HepG2 (cell line): ENCODE results near the gene FAM9B. TPM values are rescaled to one million over a fixed set of nuclear protein-coding genes. Genes with fewer than 3 reads are reported as not detected.

Source experiments
- ATAC-seq: fragments of 200-7000 bp; cut with Tn5 transposase; 3 replicates; pipeline ENCODE4 v1.9.1; 2020; ENCODE audit warnings: mild to moderate bottlenecking, moderate library complexity
- BruUV-seq: library from RNA; stranded (reverse); fragments of 400-500 nt; replicated peaks from 2 replicates; lab custom pipeline; 2021; lab: Mats Ljungman, UMichigan
- CTCF ChIA-PET: fragments of 300-600 bp; formaldehyde crosslinking; extraction: SDS; loops from one replicate; lab custom pipeline; 2021; ENCODE audit warnings: low total read pairs, inconsistent platforms, low intra/inter-chr PET ratio; lab: Yijun Ruan, JAX
- POLR2A ChIA-PET: fragments of 350-600 bp; sonication (Branson Sonifier 250); formaldehyde crosslinking; loops from one replicate; lab custom pipeline; 2020; ENCODE audit warnings: antibody characterized with exemption, inconsistent platforms; lab: Yijun Ruan, JAX
- DNase-seq: peaks from one replicate; pipeline ENCODE4 v3.0.0-alpha.2; 2015; ENCODE audit warnings: low spot score
- FAIRE-seq: peaks from 3 replicates; lab custom pipeline; 2011; peaks lifted over from hg19 to GRCh38; lab: Jason Lieb, UNC
- H2AFZ ChIP-seq: one replicate; pipeline ENCODE4 v1.6.1; 2011; ENCODE audit warnings: low read length, inconsistent platforms
- H3K27ac ChIP-seq: fragments of 300-600 bp; 3 replicates; pipeline ENCODE4 v1.8.0; 2011; ENCODE audit warnings: mixed run types, mild to moderate bottlenecking, mixed read lengths, low read length, inconsistent platforms; ENCODE audit not compliant: insufficient read depth; ENCODE audit errors: extremely low read length
- H3K27me3 ChIP-seq, 2 experiments: fragments of 200-600 bp in 1 of 2; 2 replicates in 1 of 2; 3 replicates in 1 of 2; pipeline versions ENCODE4 v1.6.0 to v1.8.0; 2011; ENCODE audit warnings: low read length in 2 of 2, mild to moderate bottlenecking in 2 of 2, moderate library complexity in 2 of 2, inconsistent platforms in 1 of 2; ENCODE audit not compliant: insufficient read depth in 2 of 2, control insufficient read depth in 1 of 2
- H3K36me3 ChIP-seq, 2 experiments: fragments of 200-600 bp in 1 of 2; replicated peaks in 1 of 2; 2 replicates in 1 of 2; 3 replicates in 1 of 2; pipeline versions ENCODE4 v1.5.1 to v1.8.0; 2011; ENCODE audit warnings: low read length in 2 of 2, inconsistent platforms in 1 of 2; ENCODE audit not compliant: insufficient read depth in 2 of 2, control insufficient read depth in 1 of 2
- H3K4me1 ChIP-seq: 2 replicates; pipeline ENCODE4 v1.5.1; 2012; ENCODE audit warnings: low read length, inconsistent platforms; ENCODE audit not compliant: insufficient read depth
- H3K4me2 ChIP-seq: 2 replicates; pipeline ENCODE4 v1.6.0; 2011; ENCODE audit warnings: low read depth, low read length, inconsistent platforms
- H3K4me3 ChIP-seq, 3 experiments: fragments of 200-600 bp in 1 of 3; sonication (generic), shearing (Covaris generic) in 1 of 3; replicated peaks in 1 of 3; 2 replicates each; pipeline ENCODE4 v1.5.1; 2011 to 2016; ENCODE audit warnings: low read length in 3 of 3, inconsistent platforms in 2 of 3, low read depth in 2 of 3, mild to moderate bottlenecking in 2 of 3, control low read depth in 1 of 3, mixed read lengths in 1 of 3; ENCODE audit not compliant: insufficient read depth in 1 of 3
- H3K79me2 ChIP-seq: one replicate; pipeline ENCODE4 v1.6.1; 2011; ENCODE audit warnings: low read length, inconsistent platforms; ENCODE audit not compliant: insufficient read depth
- H3K9ac ChIP-seq: 2 replicates; pipeline ENCODE4 v1.6.0; 2011; ENCODE audit warnings: mild to moderate bottlenecking, low read depth, low read length, inconsistent platforms; ENCODE audit not compliant: insufficient read depth
- H3K9me3 ChIP-seq: 2 replicates; pipeline ENCODE4 v1.5.1; 2012; ENCODE audit warnings: mild to moderate bottlenecking, low read length
- H4K20me1 ChIP-seq: 2 replicates; pipeline ENCODE4 v1.6.0; 2011; ENCODE audit warnings: inconsistent platforms, mild to moderate bottlenecking, low read length, moderate library complexity; ENCODE audit not compliant: insufficient read depth
- CBFB ChIP-seq: sonication (generic); formaldehyde crosslinking; IDR thresholded peaks from 2 replicates; pipeline ENCODE4 v1.4.0; 2020; ENCODE audit warnings: missing genetic modification reagents
- CCDC6 ChIP-seq: sonication (generic); formaldehyde crosslinking; IDR thresholded peaks from 2 replicates; pipeline ENCODE4 v1.8.1; 2022; ENCODE audit warnings: mild to moderate bottlenecking, missing genetic modification reagents, moderate library complexity
- ZNF749 ChIP-seq: sonication (generic); formaldehyde crosslinking; IDR thresholded peaks from 2 replicates; pipeline ENCODE4 v1.8.0; 2022; ENCODE audit warnings: mild to moderate bottlenecking, missing genetic modification reagents, moderate library complexity, borderline replicate concordance
- WGBS: methylation state at CpG from one replicate; pipeline ENCODE4 v1.1.6; 2017; ENCODE audit warnings: low lambda C conversion rate; 5-methylcytosine and 5-hydroxymethylcytosine counted together
- in situ Hi-C: cut with HindIII; loops from 2 replicates; pipeline ENCODE4 v1.10.0; 2017; ENCODE audit warnings: low pct_unique_long_range_greater_than_20kb; ENCODE audit not compliant: extremely low pct_ligation_motif_present
- intact Hi-C: fragments of 100-400 bp; cut with micrococcal nuclease; formaldehyde crosslinking; loops from one replicate; pipeline ENCODE4 v1.10.0; 2022; ENCODE audit not compliant: unreplicated experiment
- polyA plus RNA-seq, 8 experiments: library from polyadenylated mRNA; depleted of rRNA in 3 of 8; stranded (reverse) in 7 of 8; unstranded in 1 of 8; fragments of >200 nt; fragmentation: Illumina TruSeq in 4 of 8; extraction: Trizol in 4 of 8; gene quantifications; 2 replicates each; pipeline versions ENCODE4 v1.2.1 to v1.2.3, GENCODE V29; 2011 to 2016; ENCODE audit warnings: low read depth in 4 of 8, missing spikeins in 1 of 8, mixed read lengths in 1 of 8; ENCODE audit not compliant: insufficient read depth in 1 of 8
- total RNA-seq, 5 experiments: library from RNA; depleted of rRNA; stranded (reverse); fragments of >200 nt; fragmentation: Illumina TruSeq; extraction: Trizol; gene quantifications; 2 replicates each; pipeline ENCODE4 v1.2.3, GENCODE V29; 2016; ENCODE audit warnings: low read depth in 1 of 5
- TF ChIP-seq, protein P1 (sequence below): sonication (generic); formaldehyde crosslinking; IDR thresholded peaks from 2 replicates; pipeline ENCODE4 v1.4.0; 2020; ENCODE audit warnings: missing genetic modification reagents
- TF ChIP-seq, protein P2 (sequence below), 2 experiments: fragments of 450-650 bp in 1 of 2; sonication (generic) in 1 of 2; formaldehyde crosslinking in 1 of 2; IDR thresholded peaks; 2 replicates each; pipeline versions ENCODE4 v1.6.1 to v1.8.0; 2016 to 2022; ENCODE audit warnings: antibody characterized with exemption in 1 of 2, mild to moderate bottlenecking in 1 of 2, missing genetic modification reagents in 1 of 2

FAM9B gene
- total and polyA plus RNA-seq, 2 of the 13 experiments (the other 11 are each of a cell fraction or from before 2014, with no cell fraction given): not detected

DNA sequence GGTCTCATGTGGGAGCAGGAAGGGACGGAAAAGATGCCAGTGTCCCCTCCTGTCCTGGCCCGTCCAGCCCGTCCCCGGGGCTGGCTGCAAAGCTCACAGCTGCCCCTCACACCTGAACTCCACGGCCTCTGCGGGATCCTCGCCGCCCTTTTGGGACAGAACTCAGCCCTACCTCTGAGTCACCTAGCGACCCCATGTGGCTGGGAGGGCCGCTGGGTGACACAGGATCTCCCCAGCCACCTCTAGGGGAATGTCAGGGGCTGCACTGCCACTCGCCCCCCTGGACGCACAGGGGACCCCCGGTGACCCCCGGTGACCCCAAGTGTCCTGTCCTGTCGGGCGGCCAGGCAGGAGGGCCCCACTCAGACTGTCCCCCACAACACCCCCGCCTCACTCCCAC is 748 bp downstream of the FAM9B start:
- H3K27ac ChIP-seq: no peak overlapping the region
- in situ Hi-C loops: no loop called here
- H3K4me2 ChIP-seq: no peak overlapping the region
- no CpG with 5 or more reads among the region's 17 CpGs for WGBS
- H3K36me3 ChIP-seq: no peaks in the 10 kb centered on the region
- H3K9me3 ChIP-seq: no peaks in the 10 kb centered on the region
- no TSS peak for BruUV-seq
- FAIRE-seq (no peak), DNase-seq (no peak), ATAC-seq (no peak)
- intact Hi-C loops: no loop called here
- no peaks in the 10 kb centered on the region for H4K20me1 ChIP-seq
- no peak overlapping the region for H3K4me3 ChIP-seq
- POLR2A ChIA-PET: no interaction called here
- H2AFZ ChIP-seq: no peak overlapping the region
- H3K79me2 ChIP-seq: no peaks in the 10 kb centered on the region
- no peaks in the 10 kb centered on the region for H3K4me1 ChIP-seq
- H3K27me3 ChIP-seq: no peaks in the 10 kb centered on the region
- TF ChIP-seq, protein P1, sequence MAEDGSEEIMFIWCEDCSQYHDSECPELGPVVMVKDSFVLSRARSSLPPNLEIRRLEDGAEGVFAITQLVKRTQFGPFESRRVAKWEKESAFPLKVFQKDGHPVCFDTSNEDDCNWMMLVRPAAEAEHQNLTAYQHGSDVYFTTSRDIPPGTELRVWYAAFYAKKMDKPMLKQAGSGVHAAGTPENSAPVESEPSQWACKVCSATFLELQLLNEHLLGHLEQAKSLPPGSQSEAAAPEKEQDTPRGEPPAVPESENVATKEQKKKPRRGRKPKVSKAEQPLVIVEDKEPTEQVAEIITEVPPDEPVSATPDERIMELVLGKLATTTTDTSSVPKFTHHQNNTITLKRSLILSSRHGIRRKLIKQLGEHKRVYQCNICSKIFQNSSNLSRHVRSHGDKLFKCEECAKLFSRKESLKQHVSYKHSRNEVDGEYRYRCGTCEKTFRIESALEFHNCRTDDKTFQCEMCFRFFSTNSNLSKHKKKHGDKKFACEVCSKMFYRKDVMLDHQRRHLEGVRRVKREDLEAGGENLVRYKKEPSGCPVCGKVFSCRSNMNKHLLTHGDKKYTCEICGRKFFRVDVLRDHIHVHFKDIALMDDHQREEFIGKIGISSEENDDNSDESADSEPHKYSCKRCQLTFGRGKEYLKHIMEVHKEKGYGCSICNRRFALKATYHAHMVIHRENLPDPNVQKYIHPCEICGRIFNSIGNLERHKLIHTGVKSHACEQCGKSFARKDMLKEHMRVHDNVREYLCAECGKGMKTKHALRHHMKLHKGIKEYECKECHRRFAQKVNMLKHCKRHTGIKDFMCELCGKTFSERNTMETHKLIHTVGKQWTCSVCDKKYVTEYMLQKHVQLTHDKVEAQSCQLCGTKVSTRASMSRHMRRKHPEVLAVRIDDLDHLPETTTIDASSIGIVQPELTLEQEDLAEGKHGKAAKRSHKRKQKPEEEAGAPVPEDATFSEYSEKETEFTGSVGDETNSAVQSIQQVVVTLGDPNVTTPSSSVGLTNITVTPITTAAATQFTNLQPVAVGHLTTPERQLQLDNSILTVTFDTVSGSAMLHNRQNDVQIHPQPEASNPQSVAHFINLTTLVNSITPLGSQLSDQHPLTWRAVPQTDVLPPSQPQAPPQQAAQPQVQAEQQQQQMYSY (CRISPR knock-in tag): no peak
- TF ChIP-seq ZNF749 (CRISPR knock-in tag) (no peak), CBFB (CRISPR knock-in tag) (no peak)
- CTCF ChIA-PET: no interaction called here
- no peak overlapping the region for H3K9ac ChIP-seq

DNA sequence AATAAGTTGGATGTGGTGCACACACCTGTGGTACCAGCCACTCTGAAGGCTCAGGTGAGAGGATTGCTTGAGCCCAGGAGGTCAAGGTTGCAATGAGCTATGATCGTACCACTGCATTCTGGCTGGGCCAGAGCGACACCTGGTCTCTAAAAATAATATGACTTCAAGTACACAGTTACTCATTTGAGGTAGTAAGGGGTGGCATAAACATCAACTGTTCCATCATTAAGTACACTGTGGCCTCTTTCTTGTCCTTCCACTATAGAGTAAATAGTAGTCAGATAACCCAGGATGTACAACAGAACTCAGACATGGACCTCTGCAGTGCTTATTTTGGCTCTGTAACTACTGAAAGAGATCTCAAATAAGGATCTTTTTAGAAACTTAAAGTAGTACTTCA is 10.6 kb downstream of the FAM9B start:
- Histone ChIP-seq H3K4me1 (no peaks in the 10 kb centered on the region), H4K20me1 (no peaks in the 10 kb centered on the region), H3K9me3 (no peaks in the 10 kb centered on the region), H3K79me2 (no peaks in the 10 kb centered on the region), H3K9ac (no peak overlapping the region), H2AFZ (no peak overlapping the region), H3K4me3 (no peak overlapping the region), H3K27ac (no peak overlapping the region), H3K4me2 (no peak overlapping the region), H3K27me3 (no peaks in the 10 kb centered on the region), H3K36me3 (no peaks in the 10 kb centered on the region)
- WGBS: 86% methylated on average over 1 of the region's 2 CpGs
- POLR2A ChIA-PET: no interaction called here
- BruUV-seq: no TSS peak
- in situ Hi-C loops (no loop called here), intact Hi-C loops (no loop called here)
- CTCF ChIA-PET: no interaction called here
- TF ChIP-seq, protein P2, sequence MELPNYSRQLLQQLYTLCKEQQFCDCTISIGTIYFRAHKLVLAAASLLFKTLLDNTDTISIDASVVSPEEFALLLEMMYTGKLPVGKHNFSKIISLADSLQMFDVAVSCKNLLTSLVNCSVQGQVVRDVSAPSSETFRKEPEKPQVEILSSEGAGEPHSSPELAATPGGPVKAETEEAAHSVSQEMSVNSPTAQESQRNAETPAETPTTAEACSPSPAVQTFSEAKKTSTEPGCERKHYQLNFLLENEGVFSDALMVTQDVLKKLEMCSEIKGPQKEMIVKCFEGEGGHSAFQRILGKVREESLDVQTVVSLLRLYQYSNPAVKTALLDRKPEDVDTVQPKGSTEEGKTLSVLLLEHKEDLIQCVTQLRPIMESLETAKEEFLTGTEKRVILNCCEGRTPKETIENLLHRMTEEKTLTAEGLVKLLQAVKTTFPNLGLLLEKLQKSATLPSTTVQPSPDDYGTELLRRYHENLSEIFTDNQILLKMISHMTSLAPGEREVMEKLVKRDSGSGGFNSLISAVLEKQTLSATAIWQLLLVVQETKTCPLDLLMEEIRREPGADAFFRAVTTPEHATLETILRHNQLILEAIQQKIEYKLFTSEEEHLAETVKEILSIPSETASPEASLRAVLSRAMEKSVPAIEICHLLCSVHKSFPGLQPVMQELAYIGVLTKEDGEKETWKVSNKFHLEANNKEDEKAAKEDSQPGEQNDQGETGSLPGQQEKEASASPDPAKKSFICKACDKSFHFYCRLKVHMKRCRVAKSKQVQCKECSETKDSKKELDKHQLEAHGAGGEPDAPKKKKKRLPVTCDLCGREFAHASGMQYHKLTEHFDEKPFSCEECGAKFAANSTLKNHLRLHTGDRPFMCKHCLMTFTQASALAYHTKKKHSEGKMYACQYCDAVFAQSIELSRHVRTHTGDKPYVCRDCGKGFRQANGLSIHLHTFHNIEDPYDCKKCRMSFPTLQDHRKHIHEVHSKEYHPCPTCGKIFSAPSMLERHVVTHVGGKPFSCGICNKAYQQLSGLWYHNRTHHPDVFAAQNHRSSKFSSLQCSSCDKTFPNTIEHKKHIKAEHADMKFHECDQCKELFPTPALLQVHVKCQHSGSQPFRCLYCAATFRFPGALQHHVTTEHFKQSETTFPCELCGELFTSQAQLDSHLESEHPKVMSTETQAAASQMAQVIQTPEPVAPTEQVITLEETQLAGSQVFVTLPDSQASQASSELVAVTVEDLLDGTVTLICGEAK (IDR thresholded peaks at IDR 0.05): no peak
- TF ChIP-seq, protein P2 (CRISPR knock-in tag; IDR thresholded peaks at IDR 0.05): no peak
- no peak for TF ChIP-seq CCDC6 (CRISPR knock-in tag)
- DNase-seq: no peak
- no peak for FAIRE-seq
- no peak for ATAC-seq
